ENCODE measurements around the gene MAGI2.

The MAGI2 gene

DNA sequence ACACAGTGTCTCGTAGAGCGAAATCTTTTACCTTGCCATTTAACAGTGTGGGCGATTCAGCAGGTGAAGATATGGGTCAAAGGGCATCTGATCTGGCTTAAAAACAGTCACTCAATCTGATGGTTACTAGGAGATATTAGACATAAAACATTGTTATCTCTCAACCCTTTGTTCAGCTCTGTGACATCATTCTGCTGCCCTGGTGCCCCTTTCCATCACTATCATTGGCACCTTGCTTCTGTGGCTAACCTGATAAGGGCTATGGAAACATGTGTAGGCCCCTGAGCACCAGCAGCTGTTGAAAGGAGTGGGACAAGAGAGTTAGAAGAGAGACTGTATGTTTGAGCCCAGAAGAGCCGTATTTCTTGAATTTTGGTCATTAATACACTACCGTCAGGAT lies 1004.6 kb downstream of the MAGI2 start:
- no peak for DNase-seq

DNA sequence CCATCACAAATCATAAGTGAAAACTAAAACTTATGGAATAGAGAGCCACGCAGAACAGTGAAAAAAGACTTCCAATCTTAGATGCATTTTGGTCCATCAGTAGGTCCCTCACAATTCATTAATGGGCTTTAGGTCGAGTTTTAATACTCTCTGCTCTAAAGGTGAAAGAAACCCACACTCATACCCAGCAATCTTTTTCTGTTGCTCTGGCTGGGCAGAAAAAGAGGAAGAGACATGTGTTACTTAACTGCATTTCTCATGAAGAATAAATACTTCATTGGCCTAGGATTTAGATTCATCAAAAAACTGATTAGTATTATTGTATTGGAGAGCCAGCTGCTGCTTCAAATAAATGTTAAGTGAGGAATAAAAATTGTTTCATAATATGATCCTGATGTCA lies 1009.2 kb downstream of the MAGI2 start:
- no peak for DNase-seq

DNA sequence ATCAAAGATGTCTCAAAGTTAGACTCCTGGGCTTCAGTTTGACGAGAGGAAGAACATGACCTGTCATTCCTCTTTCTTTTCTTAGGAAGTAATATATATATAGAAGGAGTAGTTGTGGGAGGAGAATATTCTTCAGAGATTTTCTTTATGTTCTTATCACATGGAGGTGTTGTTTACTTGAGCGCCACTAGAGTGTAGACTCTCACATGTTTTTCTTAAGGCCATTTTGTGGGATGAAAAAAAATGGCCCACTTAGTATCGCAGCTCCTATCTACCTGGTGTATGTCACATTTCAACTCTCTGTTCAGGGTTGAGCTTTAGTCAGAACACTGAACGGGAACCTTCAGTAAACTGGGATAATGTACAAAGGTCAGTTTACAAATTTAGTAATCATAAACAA lies 1009.7 kb downstream of the MAGI2 start:
- no peak for DNase-seq

DNA sequence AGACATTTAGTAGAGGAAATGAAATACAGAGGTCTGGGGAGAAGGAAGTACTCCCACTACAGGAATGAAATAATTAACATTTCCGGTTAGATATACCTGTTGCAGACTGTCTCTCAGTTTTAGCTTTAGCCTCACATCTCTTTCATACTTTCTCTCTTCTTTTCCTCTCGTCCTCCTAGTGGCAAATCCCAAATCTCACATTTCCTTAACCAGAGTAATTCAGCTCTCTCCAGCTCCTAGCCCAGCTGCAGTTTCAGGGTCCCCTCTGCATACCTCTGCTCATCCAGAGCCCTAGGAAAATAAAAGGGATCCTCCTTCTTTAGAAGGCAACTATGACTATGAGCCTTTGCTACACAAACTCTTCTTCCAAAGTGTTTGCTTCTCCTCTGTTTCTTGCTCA lies 1011.7 kb downstream of the MAGI2 start:
- DNase-seq = no peak

DNA sequence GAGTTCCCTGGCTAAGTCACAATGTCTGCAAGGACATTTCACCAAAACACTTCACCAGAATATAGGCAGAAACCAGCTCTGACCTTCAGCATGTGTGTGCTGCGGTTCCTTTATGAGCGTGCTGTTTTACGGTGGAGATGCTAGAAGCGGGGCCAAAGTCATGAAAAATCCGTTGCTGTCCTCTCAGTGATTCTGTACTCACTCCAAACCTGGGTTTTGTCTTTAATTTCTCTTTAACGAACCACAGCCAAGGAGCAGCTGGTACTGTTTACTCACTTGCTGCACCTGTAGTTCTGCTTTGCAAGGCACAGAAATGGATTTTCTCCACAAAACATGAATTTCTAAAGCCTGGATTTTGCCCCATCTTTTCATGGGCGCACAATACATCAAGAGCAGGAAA lies 1015.0 kb downstream of the MAGI2 start:
- no peak for DNase-seq

DNA sequence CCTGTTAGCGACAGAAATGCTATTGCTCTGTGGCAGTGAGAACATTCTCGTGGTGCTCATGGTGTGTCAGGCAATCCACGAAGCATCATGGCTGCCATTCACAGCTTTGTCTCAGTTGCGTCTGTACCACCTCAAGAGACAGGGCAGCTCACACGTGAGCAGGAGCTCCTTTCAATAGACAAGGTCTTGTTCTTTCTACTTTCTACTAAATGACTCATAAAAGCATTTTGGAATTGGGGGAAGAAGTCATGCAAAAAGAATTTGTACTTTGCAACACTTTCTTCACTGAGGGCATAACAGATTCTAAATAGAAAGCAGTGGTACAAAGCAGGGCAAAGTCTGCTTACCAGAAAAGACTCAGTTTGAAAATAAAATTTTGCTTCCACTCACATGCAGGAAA lies 1016.3 kb downstream of the MAGI2 start:
- no peak for DNase-seq

DNA sequence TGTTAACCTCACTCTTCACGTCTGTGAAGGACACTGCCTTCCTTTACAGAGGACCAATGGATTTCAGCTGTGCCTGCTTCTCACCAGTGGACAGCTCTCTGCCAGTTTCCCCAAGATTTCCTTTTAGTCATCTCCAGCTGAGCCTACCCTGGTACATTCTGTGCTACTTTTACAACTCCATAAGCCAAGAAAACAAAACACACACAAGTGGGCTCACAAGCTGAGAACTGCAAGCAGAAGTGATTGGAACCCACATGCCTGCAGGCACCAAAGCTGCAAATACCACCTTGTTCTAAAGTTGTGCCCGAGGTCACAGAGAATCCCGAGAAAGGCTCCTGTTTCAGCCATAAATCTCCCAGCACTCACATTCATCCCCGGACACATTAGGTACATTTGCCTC lies 1018.1 kb downstream of the MAGI2 start:
- no peak for DNase-seq

DNA sequence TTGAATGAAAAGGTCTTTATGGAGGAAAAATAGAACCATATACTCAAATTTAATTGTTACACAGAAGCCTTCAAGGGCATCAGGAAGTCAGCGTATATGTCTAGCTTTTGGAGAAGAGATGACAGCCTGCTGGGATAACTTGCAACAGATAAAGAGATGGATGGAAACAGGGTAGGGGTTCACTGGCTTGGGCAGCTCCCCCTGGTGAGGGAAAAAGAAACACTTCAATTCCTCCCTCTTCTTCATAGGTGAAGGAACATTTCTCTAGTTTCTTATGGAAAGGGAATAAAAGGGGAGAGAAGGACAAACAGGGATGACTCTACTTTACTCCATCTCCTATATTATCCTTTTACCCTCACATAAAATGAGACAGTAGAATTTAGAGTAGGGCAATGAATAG lies 1019.2 kb downstream of the MAGI2 start:
- DNase-seq = no peak

DNA sequence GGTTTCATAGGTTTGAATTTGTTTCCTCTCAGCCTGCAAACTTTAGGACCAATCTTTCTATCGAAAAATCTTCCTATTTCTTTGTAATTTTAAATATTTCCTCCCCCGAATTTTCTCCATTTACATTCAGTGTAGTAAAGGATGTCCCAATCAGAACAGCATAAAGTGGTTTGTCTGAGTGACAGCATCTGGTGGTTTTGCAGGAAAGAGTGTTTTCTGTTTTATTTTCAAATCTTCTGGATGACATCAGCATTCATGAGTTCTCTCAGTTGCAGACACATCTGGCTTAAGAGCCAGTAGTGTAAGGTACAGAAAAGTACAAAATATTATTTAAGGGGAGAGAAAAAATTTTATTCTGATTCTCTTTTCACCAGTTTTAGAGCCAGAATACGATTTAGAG lies 1020.0 kb downstream of the MAGI2 start:
- no peak for DNase-seq

DNA sequence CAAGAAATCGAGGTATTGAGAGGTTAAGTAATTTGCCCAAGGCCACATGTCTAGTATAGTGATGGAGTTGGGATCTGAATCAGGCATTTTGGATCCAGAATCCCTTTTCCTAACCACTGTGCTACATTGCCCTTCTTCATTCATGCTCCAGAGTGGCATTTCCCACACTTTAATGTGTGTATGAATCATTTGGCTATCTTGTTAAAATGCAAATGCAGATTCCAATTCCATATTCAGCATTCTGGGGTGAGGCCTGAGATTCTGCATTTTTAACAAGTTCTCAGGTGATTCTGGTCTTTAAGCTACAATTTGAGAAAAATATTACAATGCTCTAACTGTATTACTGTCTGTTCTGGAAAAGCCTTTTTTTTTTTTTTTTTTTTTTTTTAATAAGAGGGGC lies 1023.6 kb downstream of the MAGI2 start:
- no peak for DNase-seq

DNA sequence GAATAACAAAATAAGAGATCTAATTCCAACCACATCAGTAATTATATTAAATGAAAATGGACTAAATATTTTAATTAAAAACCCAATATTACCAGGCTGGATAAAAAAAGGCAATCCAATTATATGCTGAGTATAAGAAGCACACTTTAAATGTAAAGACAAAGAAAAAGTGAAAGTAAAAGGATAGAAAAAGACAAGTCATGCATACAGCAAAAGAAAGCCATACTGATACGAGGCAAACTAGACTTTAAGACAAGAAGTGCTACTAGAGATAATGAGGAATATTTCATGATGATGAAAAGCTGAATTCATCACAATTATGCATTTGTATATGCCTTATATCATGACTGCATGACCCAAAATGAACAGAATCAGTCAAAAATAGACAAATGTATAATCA lies 1026.3 kb downstream of the MAGI2 start:
- DNase-seq = no peak

DNA sequence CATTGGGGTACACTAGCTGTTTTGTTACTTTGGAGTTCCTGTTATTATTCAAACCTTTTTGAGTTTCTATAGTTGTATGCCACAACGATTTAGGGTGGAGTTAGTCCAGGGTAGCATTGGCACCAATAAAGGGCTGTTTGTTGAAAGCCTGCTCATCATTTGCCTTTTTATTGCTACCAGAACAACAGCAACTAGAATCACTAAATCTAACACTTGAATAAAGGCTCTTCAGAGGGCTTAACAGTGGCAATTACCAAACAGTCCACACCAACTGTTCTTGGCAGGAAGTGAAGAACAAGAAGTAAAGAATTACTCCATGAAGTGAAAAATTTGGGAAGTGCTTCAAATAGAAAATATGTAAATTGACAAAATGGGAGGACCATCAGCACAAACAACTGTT lies 1033.5 kb downstream of the MAGI2 start:
- DNase-seq = no peak

DNA sequence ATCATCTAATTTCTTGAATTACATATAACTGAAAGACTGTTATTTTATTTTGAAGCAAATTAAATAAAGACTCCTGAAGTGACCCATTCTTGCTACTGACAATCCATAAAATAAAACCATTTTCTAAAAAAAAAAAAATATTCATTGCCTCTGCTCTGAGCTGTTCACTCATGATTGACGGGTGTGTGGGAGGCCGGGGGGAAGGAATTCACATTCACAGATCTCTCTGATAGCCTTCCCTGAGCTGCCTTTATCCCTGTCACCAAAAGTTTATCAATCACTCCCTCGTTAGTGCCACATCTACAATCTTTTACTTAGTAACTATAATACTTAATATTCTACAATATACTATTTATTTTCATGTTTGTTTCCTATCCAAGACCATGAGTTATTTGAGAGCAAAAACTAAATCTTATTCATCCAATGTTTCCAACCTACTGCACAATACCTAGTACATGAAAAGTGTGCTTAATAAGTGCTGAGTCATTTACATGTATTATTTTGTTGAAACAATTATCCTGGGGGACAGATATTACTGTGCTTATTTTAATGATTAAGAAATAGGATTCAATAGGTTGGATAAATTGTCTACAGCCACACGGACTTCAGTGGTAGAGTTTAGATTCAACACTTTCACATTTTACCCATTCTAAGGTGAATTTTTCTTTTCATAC lies 1036.2 kb downstream of the MAGI2 start:
- no peak for DNase-seq

DNA sequence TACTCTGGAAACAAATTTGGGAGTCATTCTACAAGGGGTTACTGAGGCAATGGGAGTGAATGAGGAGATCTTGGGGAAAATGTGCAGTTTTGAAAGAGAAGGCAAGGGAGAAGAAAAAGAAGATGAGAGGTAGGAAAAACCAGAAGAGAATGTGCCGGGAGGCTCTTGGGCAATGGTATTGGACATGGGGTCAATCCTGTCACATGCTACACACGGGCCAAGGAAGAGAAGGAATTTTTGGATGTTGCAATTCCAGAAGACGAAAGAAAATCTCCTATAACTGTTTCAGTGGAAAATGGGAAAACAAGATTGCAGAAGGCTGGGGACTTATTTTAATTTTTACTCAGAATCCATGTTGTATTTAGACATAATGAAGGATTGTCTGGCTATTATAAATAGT lies 1039.9 kb downstream of the MAGI2 start:
- no peak for DNase-seq

DNA sequence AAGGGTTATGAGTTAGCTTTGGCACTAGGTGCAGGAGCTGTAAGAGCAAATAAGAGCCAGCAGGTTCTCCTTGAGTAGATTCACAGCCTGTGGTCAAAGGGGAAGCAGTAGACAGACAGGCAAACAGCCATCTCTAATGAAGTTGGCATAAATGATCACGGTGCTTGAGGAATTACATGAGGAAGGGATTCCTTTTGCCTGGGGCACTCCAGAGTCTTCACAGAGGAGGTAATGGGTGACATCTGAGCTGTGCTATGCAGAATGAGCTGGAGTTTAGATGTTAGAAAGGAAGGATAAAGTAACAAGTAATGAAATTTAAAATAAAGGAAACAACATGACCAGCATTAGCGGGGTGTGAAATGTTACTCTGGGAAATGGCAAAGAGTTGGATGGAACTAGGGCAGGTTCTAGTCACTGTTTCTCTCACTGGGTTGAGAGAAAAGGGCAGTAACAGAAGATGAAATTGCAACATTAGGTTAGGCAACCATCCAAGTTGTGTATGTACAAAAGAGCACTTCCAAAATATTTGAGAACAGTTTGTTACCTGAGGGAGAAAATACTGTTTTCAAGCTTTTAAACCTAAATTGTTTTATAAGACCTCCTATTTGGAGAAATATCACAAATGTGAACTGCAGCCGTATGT lies 1041.1 kb downstream of the MAGI2 start:
- DNase-seq = no peak

DNA sequence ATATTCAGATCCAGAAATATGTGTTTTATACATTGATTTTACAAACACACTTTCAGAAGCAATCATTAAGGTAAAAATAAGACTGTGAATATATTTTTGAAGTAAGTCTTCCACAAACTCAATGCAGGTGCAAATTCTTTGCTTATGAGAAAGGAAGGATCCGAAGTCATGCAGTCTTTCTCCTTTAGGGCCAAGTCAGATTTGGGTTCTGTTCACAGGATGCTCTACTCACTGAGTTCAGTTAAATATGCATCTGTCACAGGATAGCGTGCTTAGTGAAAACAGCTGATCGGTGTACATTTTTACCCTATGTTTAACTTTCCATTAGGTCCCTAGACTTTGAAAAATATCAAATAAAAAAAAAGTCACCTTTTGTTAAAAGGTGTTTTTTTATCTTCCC lies 1046.4 kb downstream of the MAGI2 start:
- no peak for DNase-seq

DNA sequence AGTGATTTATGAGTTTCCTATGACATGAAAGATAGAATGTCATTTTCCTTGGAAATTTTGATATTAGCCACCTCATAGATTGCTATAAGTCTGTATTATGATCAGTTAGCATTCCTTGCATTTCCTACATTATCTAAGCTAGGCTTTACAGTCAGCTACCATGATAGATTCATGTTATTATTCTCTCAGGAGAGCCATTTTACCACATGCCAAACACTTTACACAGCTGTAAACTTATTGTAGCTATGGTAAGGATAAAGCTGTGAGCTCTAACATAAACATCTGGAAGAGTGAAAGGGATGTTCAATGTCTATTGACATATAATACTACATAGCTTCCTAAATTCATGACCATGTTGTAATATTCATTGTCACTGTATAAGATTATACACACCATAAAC lies 1046.9 kb downstream of the MAGI2 start:
- DNase-seq = no peak

DNA sequence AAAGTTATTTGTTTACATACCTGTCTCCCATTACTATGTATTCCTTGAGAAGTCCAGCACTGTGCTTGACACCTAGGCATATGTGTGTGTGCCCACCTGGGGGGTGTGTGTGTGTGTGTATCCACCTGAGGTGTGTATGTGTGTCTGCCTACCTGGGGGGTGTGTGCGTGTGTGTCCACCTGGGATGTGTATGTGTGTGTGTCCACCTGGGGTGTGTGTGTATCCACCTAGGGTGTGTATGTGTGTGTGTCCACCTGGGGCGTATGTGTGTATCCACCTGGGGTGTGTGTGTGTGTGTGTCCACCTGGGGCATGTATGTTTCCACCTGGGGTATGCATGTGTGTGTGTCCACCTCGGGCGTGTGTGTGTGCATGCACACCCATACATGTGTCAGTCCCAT lies 1051.4 kb downstream of the MAGI2 start:
- DNase-seq = no peak

DNA sequence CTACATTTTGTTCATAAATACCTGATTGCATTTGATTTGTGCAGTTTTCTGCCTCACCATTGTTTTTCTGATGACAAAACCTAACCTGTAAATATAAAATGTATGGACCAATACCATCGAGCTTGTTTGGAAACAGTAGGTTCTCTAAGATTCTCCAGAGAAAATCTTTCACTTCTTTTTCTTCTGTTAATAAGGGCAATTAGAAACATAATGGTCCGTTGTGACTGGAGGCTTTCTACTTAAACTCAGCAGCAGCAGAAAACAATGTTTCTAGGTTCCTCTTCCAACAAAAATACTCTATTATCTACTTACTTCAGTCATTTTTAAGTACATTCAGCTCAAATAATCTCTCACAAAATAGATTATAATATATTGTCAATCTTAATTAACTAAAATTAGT lies 1053.4 kb downstream of the MAGI2 start:
- no peak for DNase-seq

DNA sequence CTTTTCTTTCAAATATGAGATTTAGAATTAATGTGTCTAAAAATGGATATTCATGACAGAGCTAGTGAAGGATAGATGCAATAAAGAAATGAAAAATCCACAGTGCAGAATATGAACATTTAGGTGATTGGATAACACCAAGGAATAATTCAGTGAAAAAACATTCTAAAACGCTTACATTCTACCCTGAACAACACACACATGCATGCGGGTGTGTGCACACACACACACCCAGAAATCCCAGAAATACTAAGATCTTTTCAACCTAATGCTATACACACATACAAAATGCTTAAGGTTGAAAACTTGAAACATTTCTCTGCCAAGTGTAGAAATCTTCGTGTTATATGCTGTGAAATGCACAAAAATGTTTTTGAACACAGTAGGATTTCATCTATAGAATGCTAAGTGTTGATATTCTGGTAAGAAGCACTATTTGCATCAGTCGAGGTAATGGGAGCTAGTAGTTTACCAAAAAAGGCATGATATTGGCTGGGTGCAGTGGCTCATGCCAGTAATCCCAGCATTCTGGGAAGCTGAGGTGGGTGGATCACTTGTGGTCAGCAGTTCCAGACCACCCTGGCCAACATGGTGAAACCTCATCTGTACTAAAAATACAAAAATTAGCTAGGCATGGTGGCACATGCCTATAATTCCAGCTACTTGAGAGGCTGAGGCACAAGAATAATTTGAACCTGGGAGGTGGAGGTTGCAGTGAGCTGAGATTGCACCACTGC lies 1054.3 kb downstream of the MAGI2 start:
- no peak for DNase-seq

DNA sequence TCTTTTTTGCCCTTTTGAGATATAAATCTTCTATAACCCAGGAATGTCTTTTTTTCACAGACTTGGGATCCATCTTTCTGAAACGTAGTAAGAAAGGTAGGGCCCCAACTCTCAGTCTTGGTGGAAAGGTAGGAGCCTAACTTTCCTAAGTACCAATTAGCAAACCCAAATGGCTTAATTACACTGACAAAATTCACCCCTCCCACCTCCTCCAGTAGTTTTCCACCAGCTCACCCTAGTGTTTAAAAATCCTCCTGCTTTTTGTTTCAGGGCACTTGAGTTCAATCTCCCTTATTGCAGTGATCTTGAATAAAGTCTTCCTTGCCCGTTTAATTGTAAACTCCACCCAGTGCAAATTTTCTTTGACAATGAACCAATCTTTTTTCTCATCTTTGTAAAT lies 1054.9 kb downstream of the MAGI2 start:
- no peak for DNase-seq

DNA sequence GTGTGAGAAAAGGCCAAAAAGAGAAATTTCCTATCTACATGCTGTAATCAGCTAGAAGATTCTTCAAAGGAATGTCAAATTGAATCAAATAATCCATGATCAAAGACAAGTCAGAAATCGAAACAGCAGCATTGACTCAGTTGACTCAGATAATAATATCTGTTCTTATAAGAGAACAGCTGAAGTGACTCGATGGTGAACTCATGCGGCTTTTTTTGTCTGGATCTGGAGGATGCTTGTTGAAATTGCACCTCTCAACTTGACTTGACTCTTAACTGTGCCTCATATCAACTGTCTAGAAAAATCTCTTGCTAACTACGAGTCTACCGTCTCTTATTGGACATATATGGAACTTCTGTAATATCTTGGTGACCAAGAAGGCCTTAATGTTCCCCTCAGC lies 1055.4 kb downstream of the MAGI2 start:
- DNase-seq = no peak

DNA sequence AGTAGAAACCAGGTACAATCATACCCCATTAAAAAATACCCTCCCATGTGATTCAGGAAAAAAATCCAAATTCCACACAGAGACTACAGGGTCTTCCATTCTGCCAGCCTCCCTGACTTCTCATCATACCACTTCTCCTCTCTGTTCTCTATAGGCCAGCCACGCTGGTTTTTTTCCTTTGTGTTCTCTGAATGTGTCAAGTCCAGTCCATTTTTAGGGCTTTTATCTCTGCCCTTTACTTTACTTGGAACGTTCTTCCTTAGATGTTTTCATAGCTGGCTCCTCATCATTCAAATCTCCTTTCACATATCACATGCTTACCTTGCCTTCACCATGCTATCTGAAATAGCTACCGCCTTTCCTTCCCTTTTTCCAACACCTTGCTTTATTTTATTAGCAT lies 1057.3 kb downstream of the MAGI2 start:
- no peak for DNase-seq

DNA sequence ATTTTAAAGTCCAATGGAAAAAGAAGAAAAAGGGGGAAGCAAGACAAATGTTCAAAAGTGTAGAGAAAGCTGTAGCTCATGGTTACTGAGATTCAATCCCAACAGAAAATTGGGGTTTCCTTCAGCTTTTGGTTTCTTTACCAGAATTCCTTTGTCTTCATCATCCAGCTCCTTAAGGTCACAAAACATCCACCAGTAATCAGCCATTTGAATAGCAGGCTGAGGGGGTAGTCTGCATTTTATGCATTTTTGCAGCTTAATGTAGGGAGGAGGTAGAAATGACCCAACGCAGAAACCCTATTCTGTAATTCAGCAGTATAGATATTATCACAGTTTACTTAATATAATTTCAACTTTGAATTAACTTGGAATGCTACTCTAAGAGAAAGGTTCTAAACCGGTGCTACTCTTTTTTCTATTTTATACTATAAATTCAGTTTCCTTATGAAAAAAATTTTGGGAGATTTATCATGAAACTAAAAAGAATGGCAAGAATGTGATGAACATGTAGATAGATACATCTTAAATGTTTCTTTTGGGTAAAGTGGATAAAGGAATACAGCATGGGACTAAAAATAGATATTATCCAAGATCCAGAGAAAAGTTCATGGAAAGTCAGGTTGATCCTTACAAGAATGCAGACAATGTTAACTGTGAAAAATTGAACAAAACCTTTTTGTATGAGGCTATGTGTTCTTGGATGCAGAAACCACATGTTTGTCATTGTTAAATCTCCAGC lies 1058.0 kb downstream of the MAGI2 start:
- no peak for DNase-seq

All from CD4-positive, alpha-beta T cell treated with Interferon alpha-2 for 1 hour (primary cell).